ENCODE measurements around the gene ZNF550.
A peak's percentile ranks its signal among the peaks of the same experiment; 100 is the strongest.
"Not testable (repeated sequence)": the region's sequence is repeated elsewhere in the genome, so short reads cannot be mapped to it uniquely, and the experiment has no call there.

The ZNF550 gene

GRCh38 chr19:57527136-57527881 lies 32.4 kb downstream of the ZNF550 start, which contains the start of gene ZNF549:
TSS of gene ZNF549 (plus strand) at chr19:57527356. CDS start at chr19:57527574, 218 bp downstream.
- peak; percentile 94 for DNase-seq

- not testable (repeated sequence) for DNase-seq
Measured at GRCh38 chr19:57518021-57518420, 41.6 kb downstream of the ZNF550 start.

- DNase-seq = peak; percentile 38
Measured at GRCh38 chr19:57515255-57515654, 44.4 kb downstream of the ZNF550 start.

GRCh38 chr19:57512845-57513244 lies 46.8 kb downstream of the ZNF550 start:
- no peak for DNase-seq

- no peak for DNase-seq
Measured at GRCh38 chr19:57511484-57511883, 48.2 kb downstream of the ZNF550 start.

GRCh38 chr19:57506163-57506562 lies 53.5 kb downstream of the ZNF550 start:
- no peak for DNase-seq

GRCh38 chr19:57500400-57500799 lies 59.3 kb downstream of the ZNF550 start:
- peak; percentile 16 for DNase-seq

- peak; percentile 88 for DNase-seq
Measured at GRCh38 chr19:57499680-57500395, 59.8 kb downstream of the ZNF550 start, which contains the start of gene ZNF773. TSS of gene ZNF773 (plus strand) at chr19:57499938. CDS start at chr19:57500081, 143 bp downstream.

GRCh38 chr19:57499332-57499679 lies 60.4 kb downstream of the ZNF550 start:
- not testable (repeated sequence) for DNase-seq

GRCh38 chr19:57488299-57488644 lies 71.4 kb downstream of the ZNF550 start:
- not testable (repeated sequence) for DNase-seq

GRCh38 chr19:57487477-57488298 lies 72.0 kb downstream of the ZNF550 start, which contains the start of gene ZNF419:
TSS of gene ZNF419 (plus strand) at chr19:57487750. CDS start at chr19:57487951, 201 bp downstream.
- peak; percentile 87 for DNase-seq
